K562 (cell line): ENCODE measurements around the gene SNX1. TPM values are rescaled to one million over a fixed set of nuclear protein-coding genes. Genes with fewer than 3 reads are reported as not detected.

Source experiments
- ATAC-seq: fragments of 200-7000 bp; cut with Tn5 transposase; 3 replicates; pipeline ENCODE4 v1.9.1; 2020; ENCODE audit warnings: moderate library complexity
- BruUV-seq: library from RNA; stranded (reverse); fragments of 400-500 nt; replicated peaks from 2 replicates; lab custom pipeline; 2021; lab: Mats Ljungman, UMichigan
- CTCF ChIA-PET: fragments of 300-600 bp; formaldehyde crosslinking; extraction: SDS; loops from one replicate; lab custom pipeline; 2021; ENCODE audit warnings: low intra/inter-chr PET ratio; lab: Yijun Ruan, JAX
- POLR2A ChIA-PET: fragments of 300-600, 350-650 bp; sonication (Branson Sonifier 250); formaldehyde crosslinking; extraction: SDS; loops from one replicate; lab custom pipeline; 2021; ENCODE audit warnings: antibody characterized with exemption, inconsistent platforms; lab: Yijun Ruan, JAX
- DNase-seq, 4 experiments: peaks; one replicate each; pipeline versions ENCODE4 v3.0.0 to v3.0.0-alpha.2; 2011 to 2018; ENCODE audit warnings: low spot score in 3 of 4, mixed read lengths in 3 of 4; ENCODE audit errors: extremely low read depth in 1 of 4
- FAIRE-seq: peaks from 2 replicates; lab custom pipeline; 2011; peaks lifted over from hg19 to GRCh38; lab: Jason Lieb, UNC
- H2AFZ ChIP-seq: 2 replicates; pipeline ENCODE4 v1.6.0; 2011; ENCODE audit warnings: low read depth, low read length, control low read depth, inconsistent platforms
- H3K27ac ChIP-seq: fragments of 200-600 bp; 3 replicates; pipeline ENCODE4 v1.8.0; 2011; ENCODE audit warnings: low read depth, mild to moderate bottlenecking, control low read depth, inconsistent platforms, low read length, moderate library complexity, mixed read lengths; ENCODE audit errors: extremely low read depth
- H3K27me3 ChIP-seq, 2 experiments: fragments of 300-600 bp in 1 of 2; 2 replicates in 1 of 2; 3 replicates in 1 of 2; pipeline versions ENCODE4 v1.6.0 to v1.8.0; 2011; ENCODE audit warnings: inconsistent platforms in 2 of 2, low read length in 2 of 2, mild to moderate bottlenecking in 1 of 2, mixed read lengths in 1 of 2, moderate library complexity in 1 of 2; ENCODE audit not compliant: control insufficient read depth in 2 of 2, insufficient read depth in 2 of 2
- H3K36me3 ChIP-seq: fragments of 300-600 bp; 3 replicates; pipeline ENCODE4 v1.8.0; 2011; ENCODE audit warnings: mild to moderate bottlenecking, low read length, inconsistent platforms; ENCODE audit not compliant: control insufficient read depth, insufficient read depth
- H3K4me1 ChIP-seq, 2 experiments: fragments of 200-600 bp in 1 of 2; replicated peaks in 1 of 2; 2 replicates in 1 of 2; 3 replicates in 1 of 2; pipeline versions ENCODE4 v1.5.1 to v1.8.0; 2011; ENCODE audit warnings: inconsistent platforms in 2 of 2, low read length in 2 of 2, mild to moderate bottlenecking in 1 of 2, mixed read lengths in 1 of 2, moderate library complexity in 1 of 2; ENCODE audit not compliant: control insufficient read depth in 2 of 2, insufficient read depth in 2 of 2
- H3K4me2 ChIP-seq: 2 replicates; pipeline ENCODE4 v1.6.1; 2011; ENCODE audit warnings: low read length, control low read depth, inconsistent platforms, mixed read lengths; ENCODE audit not compliant: insufficient read depth
- H3K4me3 ChIP-seq: fragments of 200-600 bp; sonication (generic), shearing (Covaris generic); 2 replicates; pipeline ENCODE4 v1.5.1; 2016; ENCODE audit warnings: control low read depth, inconsistent platforms
- H3K79me2 ChIP-seq: fragments of 200-600 bp; 3 replicates; pipeline ENCODE4 v1.8.0; 2011; ENCODE audit warnings: low read length, inconsistent platforms; ENCODE audit not compliant: control insufficient read depth, insufficient read depth
- H3K9ac ChIP-seq, 2 experiments: 2 replicates each; pipeline versions ENCODE4 v1.6.0 to v1.6.1; 2011; ENCODE audit warnings: low read depth in 2 of 2, low read length in 2 of 2, control low read depth in 1 of 2, inconsistent platforms in 1 of 2, mild to moderate bottlenecking in 1 of 2, mixed read lengths in 1 of 2; ENCODE audit not compliant: insufficient read depth in 1 of 2
- H3K9me1 ChIP-seq: one replicate; pipeline ENCODE4 v1.6.0; 2011; ENCODE audit warnings: inconsistent platforms, mild to moderate bottlenecking, low read length, moderate library complexity; ENCODE audit not compliant: control insufficient read depth, insufficient read depth
- H3K9me3 ChIP-seq: replicated peaks from 2 replicates; pipeline ENCODE4 v1.5.1; 2011; ENCODE audit warnings: low read depth, low read length, inconsistent platforms; ENCODE audit not compliant: control insufficient read depth, insufficient read depth
- H4K20me1 ChIP-seq: replicated peaks from 2 replicates; pipeline ENCODE4 v1.6.1; 2011; ENCODE audit warnings: low read length, inconsistent platforms, mixed read lengths; ENCODE audit not compliant: control insufficient read depth, insufficient read depth
- BCL6 ChIP-seq: fragments of 250-450 bp; sonication (Bioruptor Pico); IDR thresholded peaks from 2 replicates; pipeline ENCODE4 v1.4.0; 2020
- CBFB ChIP-seq: sonication (generic); formaldehyde crosslinking; IDR thresholded peaks from 2 replicates; pipeline ENCODE4 v1.4.0; 2020; ENCODE audit warnings: mild to moderate bottlenecking, missing genetic modification reagents
- CTBP1 ChIP-seq: fragments of 450-650 bp; IDR thresholded peaks from 2 replicates; pipeline ENCODE4 v1.6.1; 2016; ENCODE audit warnings: borderline replicate concordance
- FOSL1 ChIP-seq: fragments of 200-800 bp; sonication (Bioruptor generic); conservative IDR thresholded peaks from 2 replicates; pipeline ENCODE4 v1.6.1; 2016; ENCODE audit warnings: missing genetic modification characterization, missing compliant biosample characterization
- FOXK2 ChIP-seq, 2 experiments: fragments of 450-650 bp; IDR thresholded peaks in 1 of 2; conservative IDR thresholded peaks in 1 of 2; 2 replicates each; pipeline ENCODE4 v1.6.1; 2016; ENCODE audit warnings: low read depth in 2 of 2, mild to moderate bottlenecking in 1 of 2
- FOXP1 ChIP-seq: sonication (generic); formaldehyde crosslinking; IDR thresholded peaks from 2 replicates; pipeline ENCODE4 v1.8.0; 2022; ENCODE audit warnings: mild to moderate bottlenecking, missing genetic modification reagents
- KAT7 ChIP-seq: sonication (generic); formaldehyde crosslinking; IDR thresholded peaks from 2 replicates; pipeline ENCODE4 v1.8.0; 2022; ENCODE audit warnings: missing genetic modification reagents, mild to moderate bottlenecking, borderline replicate concordance
- NFIX ChIP-seq: fragments of 250-450 bp; sonication (Bioruptor Pico); IDR thresholded peaks from 2 replicates; pipeline ENCODE4 v1.4.0; 2020; ENCODE audit warnings: low read depth, mild to moderate bottlenecking, moderate library complexity
- SRSF3 ChIP-seq: fragments of 200-400 bp; formaldehyde crosslinking; IDR thresholded peaks from 2 replicates; pipeline ENCODE4 v1.6.1; 2016; ENCODE audit warnings: mild to moderate bottlenecking, low read length, moderate library complexity; ENCODE audit not compliant: insufficient read depth
- SRSF7 ChIP-seq: fragments of 200-400 bp; formaldehyde crosslinking; optimal IDR thresholded peaks from 2 replicates; pipeline ENCODE3; 2017; ENCODE audit warnings: mild to moderate bottlenecking, low read depth, low read length
- TFAM ChIP-seq: fragments of 250-450 bp; sonication (Bioruptor Pico); conservative IDR thresholded peaks from 2 replicates; pipeline ENCODE4 v1.5.0; 2021; ENCODE audit warnings: mild to moderate bottlenecking, moderate library complexity
- ZNF408 ChIP-seq: fragments of 250-450 bp; sonication (Bioruptor Pico); IDR thresholded peaks from 2 replicates; pipeline ENCODE4 v1.4.0; 2020; ENCODE audit warnings: low read depth, mild to moderate bottlenecking, moderate library complexity
- ZNF707 ChIP-seq: fragments of 250-450 bp; sonication (Bioruptor Pico); conservative IDR thresholded peaks from 2 replicates; pipeline ENCODE4 v1.8.0; 2022; ENCODE audit warnings: inconsistent platforms, mild to moderate bottlenecking, moderate library complexity
- WGBS: fragments of 100-300 bp; shearing (Covaris generic); methylation state at CpG from one replicate; pipeline ENCODE4 v1.1.6; 2016; ENCODE audit warnings: low coverage, mixed read lengths; ENCODE audit not compliant: insufficient coverage; ENCODE audit errors: missing lambda C conversion rate; 5-methylcytosine and 5-hydroxymethylcytosine counted together
- in situ Hi-C: fragments of 300-500 bp; cut with MboI; formaldehyde crosslinking; loops from 4 replicates; pipeline ENCODE4 v1.15.0; 2018; ENCODE audit warnings: inconsistent platforms, mixed read lengths
- intact Hi-C: fragments of 100-400 bp; cut with micrococcal nuclease; formaldehyde crosslinking; loops from 2 replicates; pipeline ENCODE4 v1.14.2; 2022
- polyA plus RNA-seq, 8 experiments: library from polyadenylated mRNA; depleted of rRNA in 4 of 8; stranded (reverse) in 5 of 8; unstranded in 3 of 8; fragments of >200 nt; fragmentation: Nextera tagmentation in 2 of 8; fragmentation: Illumina TruSeq in 1 of 8; extraction: Ambion mirVana in 2 of 8; extraction: Trizol in 1 of 8; gene quantifications; 2 replicates each; pipeline versions ENCODE4 v1.2.1 to v1.2.3, GENCODE V29; 2011 to 2014; ENCODE audit warnings: inconsistent platforms in 1 of 8, missing spikeins in 1 of 8
- total RNA-seq, 7 experiments: library from RNA; depleted of rRNA in 6 of 7; stranded (reverse); fragments of >200 nt in 6 of 7; fragmentation: Illumina TruSeq in 2 of 7; extraction: Trizol in 2 of 7; gene quantifications; 2 replicates each; pipeline versions ENCODE4 v1.2.1 to v1.2.3, GENCODE V29; 2011 to 2021; ENCODE audit warnings: low replicate concordance in 1 of 7
- TF ChIP-seq, protein P1 (sequence below): fragments of 250-450 bp; sonication (Bioruptor Pico); IDR thresholded peaks from 2 replicates; pipeline ENCODE4 v1.9.0; 2021; ENCODE audit warnings: mild to moderate bottlenecking
- TF ChIP-seq, protein P2 (sequence below): fragments of 250-450 bp; sonication (Bioruptor Pico); IDR thresholded peaks from 2 replicates; pipeline ENCODE4 v1.5.0; 2021; ENCODE audit warnings: mild to moderate bottlenecking, borderline replicate concordance

SNX1 gene
- total and polyA plus RNA-seq, 9 of the 15 experiments (the other 6 are each of a cell fraction or from before 2014, with no cell fraction given) = 11.0 to 105 (median 59.9) TPM

DNA sequence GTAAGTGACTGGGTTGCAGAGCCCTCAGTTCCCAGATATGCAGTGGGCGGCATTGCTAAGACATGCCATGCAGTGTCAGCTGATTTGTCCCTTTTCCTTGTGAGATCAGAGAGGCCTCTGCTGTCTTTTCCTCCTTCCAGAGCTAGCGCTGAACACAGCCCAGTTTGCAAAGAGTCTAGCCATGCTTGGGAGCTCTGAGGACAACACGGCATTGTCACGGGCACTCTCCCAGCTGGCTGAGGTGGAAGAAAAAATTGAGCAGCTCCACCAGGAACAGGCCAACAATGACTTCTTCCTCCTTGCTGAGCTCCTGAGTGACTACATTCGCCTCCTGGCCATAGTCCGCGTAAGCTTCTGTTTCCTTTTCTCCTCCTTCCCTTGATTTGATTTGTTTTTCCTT lies 35.8 kb downstream of the SNX1 start:
- H3K9ac ChIP-seq = no peak overlapping the region
- 94% methylated on average over 7 of the region's 7 CpGs for WGBS
- no peak for DNase-seq
- peaks cover 0 to 4% of the 10 kb centered on the region in 2 experiments; a peak in 1 of 5 replicates for H3K4me1 ChIP-seq
- peaks cover 90% of the 10 kb centered on the region for H3K36me3 ChIP-seq
- TF ChIP-seq TFAM (CRISPR knock-in tag) (no peak), FOXK2 (conservative IDR thresholded peaks at IDR 0.05 in 1 of 2, IDR thresholded peaks at IDR 0.05 in 1 of 2; ENCODE audit: low read depth in 2 of 2) (no peak), CBFB (no peak), BCL6 (CRISPR knock-in tag) (no peak), SRSF3 (no peak), FOSL1 (tag) (no peak), ZNF408 (no peak), KAT7 (CRISPR knock-in tag) (no peak), FOXP1 (CRISPR knock-in tag) (no peak), ZNF707 (CRISPR knock-in tag) (no peak), NFIX (CRISPR knock-in tag) (no peak), SRSF7 (no peak), CTBP1 (no peak)
- TF ChIP-seq, protein P1, sequence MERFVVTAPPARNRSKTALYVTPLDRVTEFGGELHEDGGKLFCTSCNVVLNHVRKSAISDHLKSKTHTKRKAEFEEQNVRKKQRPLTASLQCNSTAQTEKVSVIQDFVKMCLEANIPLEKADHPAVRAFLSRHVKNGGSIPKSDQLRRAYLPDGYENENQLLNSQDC (CRISPR knock-in tag) = no peak
- TF ChIP-seq, protein P2, sequence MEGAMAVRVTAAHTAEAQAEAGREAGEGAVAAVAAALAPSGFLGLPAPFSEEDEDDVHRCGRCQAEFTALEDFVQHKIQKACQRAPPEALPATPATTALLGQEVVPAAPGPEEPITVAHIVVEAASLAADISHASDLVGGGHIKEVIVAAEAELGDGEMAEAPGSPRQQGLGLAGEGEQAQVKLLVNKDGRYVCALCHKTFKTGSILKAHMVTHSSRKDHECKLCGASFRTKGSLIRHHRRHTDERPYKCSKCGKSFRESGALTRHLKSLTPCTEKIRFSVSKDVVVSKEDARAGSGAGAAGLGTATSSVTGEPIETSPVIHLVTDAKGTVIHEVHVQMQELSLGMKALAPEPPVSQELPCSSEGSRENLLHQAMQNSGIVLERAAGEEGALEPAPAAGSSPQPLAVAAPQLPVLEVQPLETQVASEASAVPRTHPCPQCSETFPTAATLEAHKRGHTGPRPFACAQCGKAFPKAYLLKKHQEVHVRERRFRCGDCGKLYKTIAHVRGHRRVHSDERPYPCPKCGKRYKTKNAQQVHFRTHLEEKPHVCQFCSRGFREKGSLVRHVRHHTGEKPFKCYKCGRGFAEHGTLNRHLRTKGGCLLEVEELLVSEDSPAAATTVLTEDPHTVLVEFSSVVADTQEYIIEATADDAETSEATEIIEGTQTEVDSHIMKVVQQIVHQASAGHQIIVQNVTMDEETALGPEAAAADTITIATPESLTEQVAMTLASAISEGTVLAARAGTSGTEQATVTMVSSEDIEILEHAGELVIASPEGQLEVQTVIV (CRISPR knock-in tag) = no peak
- H3K79me2 ChIP-seq = no peaks in the 10 kb centered on the region
- intact Hi-C loops (no loop called here), in situ Hi-C loops (no loop called here)
- POLR2A ChIA-PET = interaction anchor here (0.7 to 5.9 kb wide), 5 partner anchors 8 to 564 kb away, joined by 3 to 34 read pairs (median 4); no protein-coding TSS in a partner anchor
- no peak overlapping the region for H2AFZ ChIP-seq
- no peaks in the 10 kb centered on the region; the same call in 1 of the 2 replicates for H4K20me1 ChIP-seq
- peak; percentile 48 for FAIRE-seq
- H3K9me1 ChIP-seq = no peaks in the 10 kb centered on the region
- CTCF ChIA-PET = no interaction called here
- no peak overlapping the region for H3K27ac ChIP-seq
- no peaks in the 10 kb centered on the region for H3K27me3 ChIP-seq
- H3K9me3 ChIP-seq = no peaks in the 10 kb centered on the region
- BruUV-seq = no TSS peak
- ATAC-seq = no peak
- no peak overlapping the region for H3K4me2 ChIP-seq
- H3K4me3 ChIP-seq = no peak overlapping the region
